Measurements from ENCODE around the gene USP22.
"Not testable (repeated sequence)": the region's sequence is repeated elsewhere in the genome, so short reads cannot be mapped to it uniquely, and the experiment has no call there.

The USP22 gene

DNA sequence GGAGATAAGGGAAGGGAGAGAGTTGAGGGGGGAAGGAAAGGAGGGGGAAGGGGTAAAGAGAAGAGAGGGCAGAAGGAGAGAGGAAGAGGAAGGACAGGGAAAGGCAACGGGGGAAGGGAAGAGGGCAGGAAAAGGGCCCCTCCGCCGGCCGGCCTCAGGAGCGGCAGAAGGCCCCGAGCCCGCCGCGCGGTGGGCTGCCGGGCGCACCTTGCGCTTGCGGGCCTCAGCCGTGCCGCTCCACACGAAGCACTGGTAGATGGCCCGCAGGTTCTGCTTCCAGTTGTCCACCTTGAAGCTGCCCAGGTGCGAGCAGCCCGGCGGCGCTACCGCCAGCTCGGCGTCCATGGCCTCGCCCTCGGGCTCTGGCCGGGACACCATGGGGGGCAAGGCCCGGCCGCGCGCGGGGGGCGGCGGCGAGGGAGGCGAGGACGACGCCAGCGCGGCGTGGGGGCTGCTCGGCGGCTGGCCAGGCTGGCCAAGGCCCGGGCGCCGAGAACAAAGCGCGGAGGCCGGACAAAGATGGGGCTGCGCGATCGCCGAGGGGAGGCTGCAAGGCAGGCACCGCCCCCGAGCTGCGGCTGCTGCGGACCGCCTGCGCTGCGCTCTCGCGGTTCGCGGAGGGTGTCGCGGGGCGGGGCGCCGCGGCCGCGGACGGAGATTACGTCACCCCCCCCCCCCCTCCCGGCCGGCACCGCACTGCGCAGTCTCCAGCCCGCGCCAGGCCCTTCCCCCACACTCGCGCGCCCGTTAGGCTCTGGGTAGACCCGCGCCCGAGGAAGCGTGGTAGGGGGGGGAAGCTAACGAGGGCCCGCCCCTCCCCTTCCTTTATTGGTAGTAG, at the start of gene USP22:
Gene USP22 (minus strand): TSS at position 554 of the 838 bp plus-strand sequence. CDS start 176 bp downstream, at position 378.
- DNase-seq: no peak

DNA sequence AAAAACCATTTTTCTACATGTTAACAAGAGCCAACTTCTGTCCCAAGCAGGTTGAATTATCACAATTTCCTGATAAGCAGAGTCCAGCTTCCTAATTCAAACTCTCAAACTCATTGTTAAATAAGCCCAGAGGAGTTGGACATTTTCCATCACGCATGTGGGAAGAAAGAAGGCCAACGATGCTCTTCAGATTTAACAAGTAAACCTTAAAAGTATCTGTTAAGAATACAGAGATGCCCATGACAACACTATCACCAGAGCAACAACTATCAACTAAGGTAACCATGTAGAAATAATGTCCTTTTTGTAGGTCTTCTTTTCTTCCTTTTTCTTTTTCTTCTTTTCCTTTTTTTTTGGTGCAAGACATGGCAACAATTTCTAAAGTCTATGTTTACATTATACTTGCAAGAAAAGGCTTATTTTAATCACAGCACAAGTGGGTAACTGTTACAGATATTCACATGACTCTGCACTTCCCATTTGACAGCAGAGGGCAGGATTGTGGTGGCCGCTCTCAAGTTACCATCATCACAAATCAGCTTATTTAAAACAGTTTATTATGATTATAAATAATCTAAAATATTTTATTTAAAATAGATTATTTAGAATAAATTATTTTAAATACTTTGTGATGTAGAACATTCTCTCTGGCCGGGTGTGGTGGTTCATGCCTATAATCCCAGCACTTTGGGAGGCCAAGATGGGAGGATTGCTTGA, 48.2 kb upstream of the USP22 start:
- no peak for DNase-seq

DNA sequence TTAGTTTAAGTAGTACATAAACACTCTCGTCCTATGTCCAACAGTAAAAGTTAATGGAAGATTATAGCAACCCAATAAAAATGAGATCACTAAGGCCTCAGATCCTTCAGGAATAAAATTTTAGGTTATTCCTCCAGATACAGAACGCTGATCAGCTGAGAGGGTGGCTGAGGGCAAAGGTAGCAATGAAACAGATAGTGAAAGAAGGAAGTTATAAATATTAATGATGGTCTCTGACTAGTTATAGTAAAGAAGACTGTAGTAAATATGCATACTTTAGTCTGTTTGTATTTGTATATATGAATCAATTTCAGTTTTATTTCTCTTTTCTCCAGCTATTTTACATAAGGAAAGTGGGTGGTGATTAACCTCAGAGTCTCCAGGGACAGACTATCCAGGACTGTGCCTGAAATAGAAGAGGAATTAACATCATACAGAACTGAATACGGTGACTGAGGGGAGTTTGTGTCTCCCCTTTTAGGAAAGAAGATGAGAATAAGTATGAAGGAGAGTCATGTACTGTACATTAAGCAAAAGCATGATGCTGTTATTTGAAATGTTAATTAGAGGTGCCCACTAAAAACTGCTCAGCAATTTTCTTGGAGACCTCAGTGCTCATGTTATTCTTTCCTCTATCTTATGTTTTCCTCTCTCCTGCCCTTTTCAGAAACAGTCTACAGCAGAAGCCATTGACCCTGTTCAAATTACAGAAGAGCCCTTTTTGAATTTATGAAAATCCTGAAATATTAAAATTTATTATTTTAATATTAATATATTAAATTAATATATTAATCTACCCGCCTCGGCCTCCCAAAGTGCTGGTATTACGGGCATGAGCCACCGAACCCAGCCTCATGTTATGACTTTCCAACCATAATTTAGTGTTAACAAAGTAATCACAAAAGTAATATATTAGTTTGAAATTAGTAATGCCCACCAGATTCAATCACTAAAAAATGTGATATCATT, 47.4 kb upstream of the USP22 start:
- no peak for DNase-seq

DNA sequence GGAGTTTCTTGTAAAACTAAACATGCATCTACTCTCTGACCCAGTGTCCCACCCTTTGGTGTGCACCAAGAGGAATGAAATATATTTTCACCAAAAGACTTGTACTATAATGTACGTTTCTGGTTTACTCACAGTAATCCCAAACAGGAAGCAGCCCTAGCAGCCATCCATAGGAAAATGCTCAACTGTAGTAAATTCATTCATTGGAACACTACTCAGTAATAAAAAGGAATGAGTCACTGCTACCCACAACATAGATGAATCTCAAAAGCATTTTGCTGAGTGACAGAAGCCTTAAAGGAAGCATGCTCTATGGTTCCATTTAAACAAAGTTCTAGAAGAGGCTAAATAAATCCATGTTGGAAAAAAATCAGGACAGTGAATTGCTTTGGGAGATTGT, 46.3 kb upstream of the USP22 start:
- DNase-seq: no peak

DNA sequence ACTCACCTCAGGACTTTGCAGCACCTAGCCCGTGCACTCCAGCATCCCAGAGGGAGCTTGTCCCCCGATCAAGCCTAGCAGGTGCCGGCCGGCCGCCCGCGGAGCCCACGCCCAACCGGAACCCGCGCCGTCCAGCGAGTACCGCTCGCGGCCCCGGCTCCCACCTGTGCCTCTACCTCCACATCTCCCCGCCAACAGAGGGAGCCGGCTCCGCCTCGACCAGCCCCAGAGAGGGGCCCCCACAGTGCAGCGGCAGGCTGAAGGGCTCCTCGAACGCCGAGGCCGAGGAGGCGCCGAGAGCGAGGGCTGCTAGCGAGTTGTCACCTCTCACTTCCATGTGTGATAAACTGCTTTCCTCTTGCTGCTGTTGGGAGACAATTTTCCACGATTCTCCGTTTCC, 42.9 kb upstream of the USP22 start:
- DNase-seq: no peak

DNA sequence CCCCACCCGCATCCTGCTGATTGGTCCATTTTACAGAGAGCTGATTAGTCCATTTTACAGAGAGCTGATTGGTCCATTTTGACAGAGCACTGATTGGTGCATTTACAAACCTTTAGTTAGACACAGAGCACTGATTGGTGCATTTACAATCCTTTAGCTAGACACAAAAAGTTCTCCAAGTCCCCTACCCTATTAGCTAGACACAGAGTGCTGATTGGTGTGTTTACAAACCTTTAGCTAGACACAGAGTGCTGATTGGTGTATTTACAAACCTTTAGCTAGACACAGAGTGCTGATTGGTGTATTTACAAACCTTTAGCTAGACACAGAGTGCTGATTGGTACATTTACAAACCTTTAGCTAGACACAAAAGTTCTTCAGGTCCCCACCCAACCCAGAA, 42.5 kb upstream of the USP22 start:
- DNase-seq: not testable (repeated sequence)

DNA sequence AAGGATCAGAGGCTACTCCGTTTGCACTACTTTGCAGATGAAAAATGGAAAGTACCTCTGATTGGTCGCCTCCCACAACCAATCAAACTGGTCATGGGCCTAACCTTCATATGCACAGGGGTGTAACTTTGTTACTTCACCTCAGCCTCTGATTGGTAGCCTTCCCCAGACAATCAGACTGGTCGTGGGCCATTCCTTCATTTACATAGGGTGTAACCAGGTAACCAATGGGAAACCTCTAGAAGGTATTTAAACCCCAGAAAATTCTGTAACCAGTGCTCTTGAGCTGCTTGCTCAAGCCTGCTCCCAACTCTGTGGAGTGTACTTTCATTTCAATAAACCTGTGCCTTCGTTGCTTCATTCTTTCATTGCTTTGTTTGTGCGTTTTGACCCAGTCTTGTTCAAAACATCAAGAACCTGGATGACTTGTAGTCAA, 39.2 kb upstream of the USP22 start:
- DNase-seq: no peak

DNA sequence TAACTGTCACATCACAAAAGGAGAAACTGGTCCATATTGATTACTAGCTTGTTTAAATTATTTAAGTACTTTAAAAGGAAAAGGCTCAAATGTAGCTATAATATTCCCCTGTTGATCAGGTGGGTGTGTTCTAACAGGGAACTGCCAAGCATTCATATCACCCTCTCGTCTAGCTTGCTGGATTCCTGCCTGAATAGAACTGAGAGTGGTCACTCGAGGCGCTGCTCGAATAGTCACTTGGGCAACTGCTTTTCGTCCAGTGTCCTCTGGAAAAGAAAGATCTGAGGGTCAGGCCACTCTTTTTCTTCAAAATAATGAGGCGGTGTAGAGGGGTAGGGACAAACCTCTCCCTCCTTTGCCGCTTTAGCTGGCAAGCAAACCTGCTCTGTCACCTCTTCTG, 36.4 kb upstream of the USP22 start:
- no peak for DNase-seq

DNA sequence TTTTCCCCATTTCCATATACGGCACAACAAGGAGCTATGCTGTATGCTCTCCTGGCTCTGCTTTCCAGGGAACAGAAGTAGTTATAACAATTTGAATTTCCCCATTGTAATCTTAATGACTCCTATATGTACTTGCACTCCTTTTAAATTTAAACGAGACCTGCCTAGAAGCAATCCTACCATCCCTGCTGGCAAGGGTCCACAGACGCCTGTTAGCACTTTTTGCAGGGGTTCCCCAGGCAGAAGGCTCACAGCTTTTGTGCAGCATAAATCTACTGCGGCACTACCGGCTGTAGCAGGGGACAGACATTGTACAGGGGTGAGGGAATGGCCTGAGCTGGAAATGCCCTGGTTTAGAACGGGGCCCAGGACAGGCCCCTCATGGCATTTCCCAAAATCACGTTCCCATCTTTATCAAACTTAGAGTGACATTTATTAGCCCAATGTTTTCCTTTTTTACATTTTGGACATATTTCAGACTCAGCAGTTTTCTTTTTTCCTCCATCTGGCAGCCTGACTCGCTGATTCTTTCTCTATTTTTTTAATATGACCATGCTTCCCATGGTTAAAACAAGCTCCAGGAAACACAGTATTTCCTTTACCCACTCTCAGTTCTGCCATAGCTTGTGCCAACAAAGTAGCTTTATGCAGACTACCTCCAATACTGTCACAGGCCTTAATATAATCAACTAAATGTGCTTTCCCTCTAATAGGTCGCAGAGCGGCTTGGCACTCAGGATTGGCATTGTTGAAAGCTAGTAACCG, 35.4 kb upstream of the USP22 start:
- no peak for DNase-seq

DNA sequence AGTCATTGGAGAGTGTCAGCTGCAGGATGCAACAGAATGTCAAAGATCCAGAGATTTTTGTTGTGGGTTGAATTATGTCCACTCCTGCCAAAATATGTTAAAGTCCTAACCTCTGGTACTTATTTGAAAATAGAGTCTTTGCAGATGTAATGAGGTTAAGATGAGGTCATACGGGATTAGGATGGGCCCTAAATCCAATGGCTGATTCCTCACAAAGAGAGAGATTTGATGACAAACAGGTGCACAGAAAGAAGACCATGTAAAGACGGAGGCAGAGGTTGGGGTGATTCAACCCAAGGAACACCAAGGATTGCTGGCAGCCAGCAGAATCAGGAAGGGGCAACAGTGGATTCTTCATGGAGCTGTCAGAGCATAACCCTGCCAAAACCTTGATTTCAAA, 34.5 kb upstream of the USP22 start:
- no peak for DNase-seq

DNA sequence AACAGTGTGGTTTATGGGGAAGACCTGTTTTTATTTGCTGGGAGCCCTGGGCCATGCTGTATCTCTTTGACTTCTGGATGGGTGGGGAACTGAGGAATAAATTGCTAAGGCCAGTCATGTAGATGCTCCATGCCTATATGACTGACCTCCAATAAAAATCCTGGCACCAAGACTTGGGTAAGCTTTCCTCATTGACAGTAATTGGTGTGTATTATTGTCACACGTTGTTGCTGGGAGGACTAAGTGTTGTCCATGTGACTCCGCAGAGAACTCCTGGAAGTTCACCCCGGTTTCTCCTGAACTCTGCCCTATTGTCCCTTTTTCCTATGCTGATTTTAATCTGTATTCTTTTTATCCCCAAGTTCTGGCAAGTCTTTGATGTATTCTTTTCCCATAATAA, 33.4 kb upstream of the USP22 start:
- DNase-seq: no peak

DNA sequence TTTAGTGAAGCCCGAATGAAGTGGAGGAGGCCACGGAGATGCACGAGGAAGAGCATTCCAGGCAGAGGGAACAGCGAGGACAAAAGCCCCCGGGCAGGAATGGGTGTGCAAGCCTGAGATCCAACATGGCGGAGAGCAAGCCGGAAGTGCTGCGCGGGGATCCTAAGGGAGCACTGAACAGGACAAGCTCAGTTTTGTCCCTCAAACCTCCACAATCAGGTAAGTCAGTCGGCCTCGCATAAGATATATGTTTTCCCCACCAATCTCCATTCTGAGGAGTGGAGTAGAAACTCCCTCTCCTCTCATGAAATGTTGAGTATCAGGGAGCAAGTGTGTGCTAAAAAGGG, 32.9 kb upstream of the USP22 start:
- no peak for DNase-seq

DNA sequence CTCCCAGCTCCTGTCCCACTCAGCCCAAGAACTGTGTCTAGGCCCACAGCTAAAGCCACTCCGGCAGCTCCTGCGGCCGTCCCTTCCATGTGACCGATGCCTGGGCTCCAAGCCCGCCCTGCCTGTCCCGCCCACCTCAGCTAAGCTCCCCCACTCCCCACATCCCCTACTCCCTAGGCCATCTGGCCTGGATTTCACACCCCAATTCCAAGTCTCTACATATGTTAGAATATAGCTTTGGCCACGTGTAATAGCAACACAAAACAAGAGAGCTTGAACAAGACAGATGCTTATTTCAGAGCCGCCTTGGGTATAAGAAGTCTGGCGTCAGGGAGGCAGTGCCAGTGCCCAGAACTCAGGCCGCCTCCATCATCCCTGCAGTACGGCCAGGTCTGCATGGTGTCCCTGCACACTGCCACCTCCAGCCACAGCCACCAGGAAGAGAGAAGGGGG, 30.0 kb upstream of the USP22 start:
- DNase-seq: no peak

DNA sequence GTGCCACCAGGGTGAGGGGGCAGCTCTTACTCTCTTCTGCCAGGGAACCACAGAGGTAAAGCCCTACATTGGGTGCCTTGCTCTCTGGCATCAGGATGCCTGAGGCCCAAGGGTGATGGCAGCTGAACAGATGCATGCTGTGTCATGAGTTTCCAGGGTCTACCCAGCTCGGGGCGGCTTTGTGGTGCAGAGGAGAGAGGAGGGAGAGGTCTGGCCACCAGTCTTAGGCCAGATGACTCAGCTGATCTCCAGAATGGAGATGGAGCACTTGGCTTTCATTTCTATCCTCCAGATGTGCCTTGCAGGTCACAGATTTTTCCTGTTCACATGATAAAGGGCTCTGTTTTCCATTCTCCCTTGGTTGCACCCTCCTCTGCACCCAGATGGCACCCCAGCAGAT, 23.6 kb upstream of the USP22 start:
- no peak for DNase-seq

DNA sequence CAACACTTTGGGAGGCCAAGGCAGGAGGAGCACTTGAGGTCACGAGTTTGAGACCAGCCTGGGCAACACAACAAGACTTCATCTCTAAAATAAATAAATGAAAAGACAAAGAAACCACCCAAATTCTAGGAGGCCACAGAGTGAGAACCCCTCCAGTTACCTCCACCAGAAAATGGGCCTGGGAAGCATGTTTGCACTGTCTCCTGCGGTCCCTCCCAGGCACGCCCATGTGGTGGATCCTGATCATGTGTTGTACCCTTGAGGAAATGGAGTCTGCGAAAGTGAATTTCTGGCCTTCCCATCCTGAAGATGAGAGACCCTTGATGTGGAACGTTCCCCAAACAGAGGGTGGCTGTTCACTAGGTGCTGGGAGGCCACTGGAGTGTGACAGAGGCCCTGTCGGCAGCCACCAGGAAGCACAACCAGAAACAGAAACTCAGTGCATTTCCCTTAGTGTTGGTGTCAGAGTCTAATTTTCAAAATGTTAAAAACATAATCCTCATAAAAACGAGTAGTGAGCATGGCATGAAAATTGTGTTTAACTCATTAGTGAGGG, 19.2 kb upstream of the USP22 start:
- DNase-seq: no peak

DNA sequence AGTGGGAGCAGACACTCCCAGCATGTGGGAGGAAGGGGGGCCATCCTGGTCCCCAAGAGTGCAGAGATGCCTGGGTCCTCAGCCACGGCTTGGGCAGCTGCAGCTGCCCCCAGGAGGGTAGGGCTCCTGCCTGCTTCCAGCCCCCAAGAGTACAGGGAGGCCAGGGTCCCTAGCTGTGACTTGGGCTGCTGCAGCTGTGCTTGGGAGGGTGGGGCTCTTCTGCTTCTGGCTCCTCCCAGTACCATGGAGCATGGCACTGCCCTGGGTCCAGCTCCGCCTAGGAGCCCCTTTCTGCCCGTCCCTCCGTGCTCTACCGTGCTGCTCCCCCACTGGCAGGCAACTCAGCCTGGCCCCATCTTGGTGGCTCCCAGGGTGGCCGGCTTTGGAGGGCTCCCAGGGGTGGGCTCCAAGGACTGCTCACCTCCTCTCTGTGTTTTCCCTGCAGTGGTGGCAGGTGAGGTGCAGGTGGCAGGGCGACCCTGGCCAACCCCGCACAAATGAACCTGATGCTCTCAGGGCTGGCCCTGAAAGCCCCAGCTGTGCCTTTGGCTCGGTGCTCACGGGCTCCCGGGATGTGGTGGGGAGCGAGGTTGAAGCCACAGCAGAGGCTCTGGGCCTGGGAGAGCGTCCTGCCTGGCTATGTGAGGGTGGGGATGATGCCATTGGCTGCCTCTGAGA, 18.5 kb upstream of the USP22 start:
- DNase-seq: no peak

DNA sequence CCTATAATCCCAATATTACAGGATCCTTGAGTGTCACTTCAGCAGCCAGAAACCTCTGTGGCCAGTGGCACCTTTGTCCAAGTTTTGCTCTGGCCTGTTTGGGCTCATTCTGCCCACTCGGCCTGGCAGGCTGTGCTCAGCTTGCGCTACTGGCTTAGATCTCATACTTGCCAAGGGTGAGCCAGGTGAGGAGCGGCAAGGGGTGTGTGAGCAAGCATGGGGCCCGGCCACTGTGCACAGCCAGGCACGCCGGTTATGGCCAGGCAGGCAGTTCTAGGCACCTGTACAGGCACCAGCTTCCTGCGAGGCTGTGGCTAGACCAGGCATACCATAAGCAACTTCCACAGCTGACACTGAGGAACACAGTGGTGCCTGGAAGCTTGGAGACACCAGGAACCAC, 16.9 kb upstream of the USP22 start:
- no peak for DNase-seq

DNA sequence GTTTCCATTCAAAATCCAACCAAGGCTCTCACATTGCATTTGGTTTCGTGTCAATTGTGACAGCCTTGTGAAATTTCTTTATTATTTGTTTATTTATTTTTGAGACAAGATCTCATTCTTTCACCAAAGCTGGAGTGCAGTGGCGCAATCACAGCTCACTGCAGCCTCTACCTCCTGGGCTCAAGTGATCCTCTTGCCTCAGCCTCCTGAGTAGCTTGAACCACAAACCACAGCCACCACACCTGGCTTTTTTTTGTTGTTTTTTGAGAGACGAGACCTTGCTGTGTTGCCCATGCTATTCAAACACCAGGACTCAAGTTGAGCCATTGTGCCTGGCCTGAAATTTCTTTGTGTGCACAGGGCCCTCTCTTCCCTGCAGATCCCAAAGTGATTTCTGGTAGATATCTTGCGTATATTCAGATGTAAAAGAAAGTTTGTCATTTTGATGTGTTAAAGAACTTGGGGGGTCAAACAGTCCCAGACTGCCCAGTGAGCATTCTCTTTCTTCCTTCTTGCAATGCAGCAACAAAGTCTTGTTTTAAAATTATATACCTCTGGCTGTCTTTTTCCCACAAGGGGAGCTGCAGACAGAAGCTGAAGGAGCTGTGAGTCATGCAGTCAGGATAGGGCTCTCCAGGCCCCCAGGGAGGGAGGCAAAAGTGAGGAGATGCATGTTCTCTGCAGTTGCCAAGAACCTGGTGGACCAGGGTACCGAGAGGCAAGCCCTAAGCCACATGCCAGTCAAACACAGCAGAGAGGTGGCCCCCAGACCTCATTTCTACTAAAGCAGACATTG, 15.5 kb upstream of the USP22 start:
- DNase-seq: no peak

DNA sequence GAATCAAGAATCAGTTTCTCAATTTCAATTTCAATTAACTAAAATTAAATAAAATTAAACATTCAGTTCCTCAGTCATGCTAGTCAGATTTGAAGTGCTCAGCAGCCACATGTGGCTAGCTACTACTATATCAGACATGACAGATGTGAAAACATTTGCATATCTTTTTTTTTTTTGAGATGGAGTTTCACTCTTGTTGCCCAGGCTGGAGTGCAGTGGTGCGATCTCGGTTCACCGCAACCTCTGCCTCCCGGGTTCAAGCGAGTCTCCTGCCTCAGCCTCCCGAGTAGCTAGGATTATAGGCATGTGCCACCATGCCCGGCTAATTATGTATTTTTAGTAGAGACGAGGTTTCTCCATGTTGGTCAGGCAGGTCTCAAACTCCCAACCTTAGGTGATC, 10.2 kb upstream of the USP22 start:
- not testable (repeated sequence) for DNase-seq

DNA sequence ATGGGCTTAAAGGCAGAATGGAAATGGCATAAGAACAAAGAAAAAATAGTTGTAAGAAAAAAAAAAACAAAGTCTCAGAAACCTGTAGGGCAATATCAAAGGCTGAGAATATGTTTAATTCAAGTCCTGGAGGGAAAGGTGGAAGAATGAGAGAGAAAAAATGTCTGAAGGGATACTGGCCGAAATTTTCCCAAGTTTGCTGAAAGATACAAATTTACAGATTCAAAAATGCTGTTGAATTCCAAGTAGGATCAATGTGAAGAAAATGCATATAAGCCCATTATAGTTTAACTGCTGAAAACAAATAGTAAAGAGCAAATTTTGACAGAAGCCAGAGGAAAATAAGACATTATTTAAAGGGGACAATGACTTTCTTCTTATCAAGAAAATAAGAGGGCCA, 6.6 kb upstream of the USP22 start:
- DNase-seq: no peak

DNA sequence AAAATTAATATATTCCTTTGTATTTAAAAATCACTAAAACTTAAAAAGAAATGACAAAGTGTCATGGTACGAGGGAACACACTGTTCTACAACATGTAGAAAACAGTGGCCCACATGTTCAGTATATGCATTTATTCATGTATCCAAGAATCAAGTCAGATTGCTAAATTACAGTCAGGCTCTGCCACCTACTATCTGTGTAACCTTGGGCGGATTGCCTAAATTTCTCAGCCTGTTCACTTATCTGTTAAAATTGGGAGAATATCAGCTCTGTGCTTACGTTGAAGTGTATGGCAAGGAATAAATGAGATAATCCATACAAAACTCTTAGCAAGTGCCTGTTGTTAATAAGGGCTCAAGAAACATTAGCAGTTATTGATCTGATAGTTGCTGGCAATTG, 3.4 kb upstream of the USP22 start:
- DNase-seq: no peak
